ENCODE results near the gene TRIM67. TPM values are rescaled to one million over a fixed set of nuclear protein-coding genes. Genes with fewer than 3 reads are reported as not detected.

TRIM67 gene
- total RNA-seq = 0.08 TPM
- long read RNA-seq = 0 reads

- intact Hi-C loops (cut with micrococcal nuclease) = no loop called here
- Histone ChIP-seq H3K36me3 (no peaks in the 10 kb centered on the region), H3K4me3 (peak within 1 kb of the TSS; percentile 70), H3K4me1 (peaks cover 32% of the 10 kb centered on the region), H3K27ac (replicated peaks) (no peak within 1 kb of the TSS), H3K27me3 (ENCODE audit: low read depth) (peaks cover 98% of the 10 kb centered on the region), H3K9me3 (replicated peaks) (no peaks in the 10 kb centered on the region)
- no peak for TF ChIP-seq CTCF (IDR thresholded peaks at IDR 0.05; ENCODE audit: borderline replicate concordance)
- DNase-seq = no peak
Observed at GRCh38 chr1:231161667-231162296, at the start of gene TRIM67. TRIM67 (plus strand) TSS chr1:231162058; CDS start chr1:231162970, 912 bp downstream.

- H3K4me1 ChIP-seq = no peaks in the 10 kb centered on the region
- no peak for TF ChIP-seq CTCF (IDR thresholded peaks at IDR 0.05; ENCODE audit: borderline replicate concordance)
- no peaks in the 10 kb centered on the region for H3K36me3 ChIP-seq
- H3K27ac ChIP-seq (replicated peaks) = no peak overlapping the region
- intact Hi-C loops (cut with micrococcal nuclease) = no loop called here
- H3K4me3 ChIP-seq = no peak overlapping the region
- H3K9me3 ChIP-seq (replicated peaks) = peaks cover 28% of the 10 kb centered on the region
- H3K27me3 ChIP-seq (ENCODE audit: low read depth) = peaks cover 4% of the 10 kb centered on the region
- DNase-seq = no peak
Observed at GRCh38 chr1:231116738-231117137, 45.1 kb upstream of the TRIM67 start.

GRCh38 chr1:231118704-231119453, 43.0 kb upstream of the TRIM67 start:
- intact Hi-C loops (cut with micrococcal nuclease) = no loop called here
- no peak for DNase-seq
- Histone ChIP-seq H3K27ac (replicated peaks) (no peak overlapping the region), H3K27me3 (ENCODE audit: low read depth) (peaks cover 4% of the 10 kb centered on the region), H3K36me3 (no peaks in the 10 kb centered on the region), H3K4me1 (no peaks in the 10 kb centered on the region), H3K4me3 (no peak overlapping the region), H3K9me3 (replicated peaks) (peaks cover 26% of the 10 kb centered on the region)
- no peak for TF ChIP-seq CTCF (IDR thresholded peaks at IDR 0.05; ENCODE audit: borderline replicate concordance)

GRCh38 chr1:231121533-231121932, 40.3 kb upstream of the TRIM67 start:
- TF ChIP-seq CTCF (IDR thresholded peaks at IDR 0.05; ENCODE audit: borderline replicate concordance) = no peak
- Histone ChIP-seq H3K4me3 (no peak overlapping the region), H3K4me1 (no peaks in the 10 kb centered on the region), H3K9me3 (replicated peaks) (peaks cover 26% of the 10 kb centered on the region), H3K36me3 (no peaks in the 10 kb centered on the region), H3K27me3 (ENCODE audit: low read depth) (no peaks in the 10 kb centered on the region), H3K27ac (replicated peaks) (no peak overlapping the region)
- no peak for DNase-seq
- intact Hi-C loops (cut with micrococcal nuclease) = no loop called here

- intact Hi-C loops (cut with micrococcal nuclease) = no loop called here
- Histone ChIP-seq H3K27ac (replicated peaks) (no peak overlapping the region), H3K27me3 (ENCODE audit: low read depth) (no peaks in the 10 kb centered on the region), H3K9me3 (replicated peaks) (peaks cover 26% of the 10 kb centered on the region), H3K4me1 (no peaks in the 10 kb centered on the region), H3K36me3 (no peaks in the 10 kb centered on the region), H3K4me3 (no peak overlapping the region)
- no peak for TF ChIP-seq CTCF (IDR thresholded peaks at IDR 0.05; ENCODE audit: borderline replicate concordance)
- DNase-seq = no peak
Observed at GRCh38 chr1:231122143-231122542, 39.7 kb upstream of the TRIM67 start.
